Activated CD8-positive, alpha-beta memory T cell treated with anti-CD3 and anti-CD28 coated beads, Interleukin-2, amount 50 U/mL, for 24 hours (primary cell): ENCODE results near the gene MMP23B.

Experiments used
- DNase-seq: peaks from one replicate; pipeline ENCODE4 v3.0.0-alpha.2; 2020; ENCODE audit errors: extremely low read depth

Gene MMP23B

DNA sequence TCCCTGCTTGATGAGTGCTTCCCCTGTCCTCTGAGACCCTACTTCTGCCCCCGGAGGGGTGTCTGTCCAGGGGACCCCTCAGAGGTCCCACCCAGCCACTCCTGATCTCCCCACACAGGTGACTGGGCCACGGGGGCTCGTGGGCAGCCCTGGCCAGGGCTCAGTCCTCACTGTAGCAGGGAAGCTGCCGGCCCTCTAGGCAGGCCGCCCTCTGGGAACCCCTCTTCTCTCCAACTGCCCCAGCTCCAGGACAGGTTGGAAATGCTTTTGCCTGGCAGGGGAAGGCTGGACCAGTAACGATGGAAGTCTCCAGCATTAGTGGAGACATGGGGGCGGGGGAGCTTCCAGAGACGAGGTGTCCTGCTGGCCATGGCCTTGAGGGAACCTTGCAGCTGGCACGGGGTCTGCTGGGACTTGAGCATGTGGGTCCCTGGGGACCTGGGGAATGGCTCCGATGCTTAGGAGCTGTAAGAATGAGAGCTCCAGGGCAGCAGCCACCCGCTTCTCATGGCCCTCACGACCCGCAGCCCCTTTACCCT is 28.9 kb upstream of the MMP23B start:
- DNase-seq: no peak

- DNase-seq: no peak
These were observed 28.2 kb upstream of the MMP23B start for GRCh38 chr1:1603671-1604373.

DNA sequence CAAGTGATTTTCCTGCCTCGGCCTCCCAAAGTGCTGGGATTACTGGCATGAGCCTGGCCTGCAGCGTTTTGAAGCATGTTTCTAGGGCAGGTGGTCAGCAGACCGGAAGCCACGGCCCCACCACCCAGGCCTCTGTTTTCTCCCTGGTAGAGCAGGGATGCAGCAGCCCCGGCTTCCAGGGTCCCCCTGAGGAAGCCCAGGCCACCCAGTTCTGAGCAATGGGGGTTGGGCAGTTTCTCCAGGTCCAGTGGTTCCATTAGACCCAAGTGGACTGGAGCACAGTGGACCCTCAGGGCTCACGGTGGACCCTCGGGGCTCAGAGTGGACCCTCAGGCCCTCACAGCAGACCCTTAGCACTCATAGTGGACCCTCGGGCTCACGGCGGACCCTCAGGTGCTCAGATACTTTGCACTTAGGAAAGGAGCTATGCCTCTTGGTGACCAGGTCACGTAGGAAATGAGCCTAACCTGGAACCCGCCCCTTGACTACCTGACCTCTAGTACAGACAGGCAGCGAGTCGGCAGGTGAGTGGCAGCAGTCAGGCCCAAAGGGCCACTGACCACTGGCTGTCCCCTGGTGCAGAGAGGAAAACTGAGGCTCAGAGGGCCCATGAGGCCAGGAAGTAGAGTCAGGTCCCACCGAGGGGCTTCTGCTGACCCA is 27.5 kb upstream of the MMP23B start:
- no peak for DNase-seq

DNA sequence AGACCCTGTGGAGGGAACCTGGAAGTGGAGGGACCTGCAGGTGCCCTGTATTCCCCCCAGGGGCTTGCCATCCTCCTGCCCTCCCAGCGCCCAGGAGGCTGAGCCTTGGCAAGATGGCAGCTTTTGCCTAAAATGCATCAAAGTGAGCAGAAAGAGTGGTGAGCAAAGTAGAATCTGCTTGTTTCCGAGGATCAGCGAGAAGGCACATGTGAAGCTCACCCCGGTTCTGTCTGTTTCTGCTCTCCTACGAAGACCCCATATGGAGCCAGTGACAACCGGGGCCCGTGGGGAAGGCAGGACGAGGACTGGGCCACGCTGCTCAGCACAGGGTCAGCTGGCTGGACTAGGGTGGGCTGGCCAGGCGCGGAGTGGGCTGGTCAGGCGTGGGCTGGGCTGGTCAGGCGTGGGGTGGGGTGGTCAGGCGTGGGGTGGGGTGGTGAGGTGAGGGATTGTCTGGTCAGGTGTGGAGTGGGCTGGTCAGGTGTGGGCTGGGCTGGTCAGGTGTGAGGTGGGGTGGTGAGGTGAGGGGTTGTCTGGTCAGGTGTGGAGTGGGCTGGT is 26.9 kb upstream of the MMP23B start:
- DNase-seq: no peak

DNA sequence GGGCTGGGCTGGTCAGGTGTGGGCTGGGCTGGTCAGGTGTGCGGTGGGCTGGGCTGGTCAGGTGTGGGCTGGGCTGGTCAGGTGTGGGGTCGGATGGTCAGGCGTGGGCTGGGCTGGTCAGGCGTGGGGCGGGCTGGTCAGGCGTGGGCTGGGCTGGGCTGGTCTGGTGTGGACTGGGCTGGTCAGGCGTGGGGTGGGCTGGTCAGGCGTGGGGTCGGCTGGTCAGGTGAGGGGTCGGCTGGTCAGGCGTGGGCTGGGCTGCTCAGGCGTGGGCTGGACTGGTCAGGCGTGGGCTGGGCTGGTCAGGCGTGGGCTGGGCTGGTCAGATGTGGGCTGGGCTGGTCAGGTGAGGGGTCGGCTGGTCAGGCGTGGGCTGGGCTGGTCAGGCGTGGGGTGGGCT is 26.2 kb upstream of the MMP23B start:
- DNase-seq: no peak

DNA sequence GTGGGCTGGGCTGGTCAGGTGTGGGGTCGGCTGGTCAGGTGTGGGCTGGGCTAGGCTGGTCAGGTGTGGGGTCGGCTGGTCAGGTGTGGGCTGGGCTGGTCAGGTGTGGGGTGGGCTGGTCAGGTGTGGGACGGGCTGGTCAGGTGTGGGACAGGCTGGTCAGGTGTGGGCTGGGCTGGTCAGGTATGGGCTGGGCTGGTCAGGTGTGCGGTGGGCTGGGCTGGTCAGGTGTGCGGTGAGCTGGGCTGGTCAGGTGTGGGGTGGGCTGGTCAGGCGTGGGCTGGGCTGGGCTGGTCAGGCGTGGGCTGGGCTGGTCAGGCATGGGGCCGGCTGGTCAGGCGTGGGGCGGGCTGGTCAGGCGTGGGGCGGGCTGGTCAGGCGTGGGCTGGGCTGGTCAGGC is 25.7 kb upstream of the MMP23B start:
- DNase-seq: no peak

DNA sequence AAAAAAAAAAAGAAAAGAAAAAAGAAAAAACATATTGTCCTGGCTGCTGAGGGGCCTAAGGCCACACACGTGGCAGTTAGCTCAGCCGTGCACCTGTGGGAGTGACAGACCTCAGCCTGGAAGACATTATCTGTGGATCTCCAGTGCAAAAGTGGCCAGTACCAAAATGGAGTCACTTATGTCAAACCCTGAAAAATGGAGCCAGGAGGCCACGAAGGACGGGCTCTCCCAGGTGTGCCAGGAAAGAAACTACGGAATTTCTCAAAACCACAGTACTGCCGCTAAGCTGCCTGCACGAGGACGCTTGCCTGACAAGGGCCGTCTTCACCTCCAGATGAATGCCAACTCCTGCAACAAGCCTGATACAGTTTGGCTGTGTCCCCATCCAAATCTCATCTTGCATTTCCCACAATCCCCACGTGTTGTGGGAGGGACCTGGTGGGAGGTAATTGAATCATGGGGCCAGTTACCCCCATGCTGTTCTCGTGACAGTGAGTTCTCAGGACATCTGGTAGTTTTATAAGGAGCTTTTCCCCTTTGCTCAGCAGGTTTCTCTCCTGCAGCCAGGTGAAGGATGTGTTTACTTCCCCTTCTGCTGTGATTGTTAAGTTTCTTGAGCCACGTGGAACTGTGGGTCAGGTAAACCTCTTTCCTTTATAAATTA is 22.0 kb upstream of the MMP23B start:
- DNase-seq: no peak

DNA sequence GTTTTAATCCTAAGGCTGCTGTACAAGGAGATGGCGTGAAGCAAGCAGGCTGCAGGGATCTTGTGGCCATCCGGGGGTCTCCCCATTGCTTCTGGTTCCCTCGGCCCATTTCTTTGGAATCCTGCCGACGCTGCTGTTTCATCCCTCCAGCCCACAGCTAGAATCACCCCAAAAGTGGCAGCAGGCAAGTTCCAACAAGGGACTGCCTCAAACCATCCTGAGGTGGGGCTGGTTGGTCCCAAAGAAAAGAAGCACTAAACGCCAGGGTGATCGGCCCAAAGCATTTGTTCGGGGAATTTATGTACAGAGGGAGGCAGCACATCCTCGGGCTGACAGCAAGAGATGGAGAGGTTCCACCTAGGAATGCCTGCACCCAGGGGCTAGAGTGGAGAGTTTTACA is 21.2 kb upstream of the MMP23B start:
- no peak for DNase-seq

- DNase-seq: no peak
These were observed 19.9 kb upstream of the MMP23B start for GRCh38 chr1:1612104-1612400.

- no peak for DNase-seq
These were observed 18.4 kb upstream of the MMP23B start for GRCh38 chr1:1613509-1614082.

GRCh38 chr1:1614204-1614953 is 17.6 kb upstream of the MMP23B start:
- DNase-seq: no peak

GRCh38 chr1:1614954-1615255 is 17.1 kb upstream of the MMP23B start:
- DNase-seq: no peak

DNA sequence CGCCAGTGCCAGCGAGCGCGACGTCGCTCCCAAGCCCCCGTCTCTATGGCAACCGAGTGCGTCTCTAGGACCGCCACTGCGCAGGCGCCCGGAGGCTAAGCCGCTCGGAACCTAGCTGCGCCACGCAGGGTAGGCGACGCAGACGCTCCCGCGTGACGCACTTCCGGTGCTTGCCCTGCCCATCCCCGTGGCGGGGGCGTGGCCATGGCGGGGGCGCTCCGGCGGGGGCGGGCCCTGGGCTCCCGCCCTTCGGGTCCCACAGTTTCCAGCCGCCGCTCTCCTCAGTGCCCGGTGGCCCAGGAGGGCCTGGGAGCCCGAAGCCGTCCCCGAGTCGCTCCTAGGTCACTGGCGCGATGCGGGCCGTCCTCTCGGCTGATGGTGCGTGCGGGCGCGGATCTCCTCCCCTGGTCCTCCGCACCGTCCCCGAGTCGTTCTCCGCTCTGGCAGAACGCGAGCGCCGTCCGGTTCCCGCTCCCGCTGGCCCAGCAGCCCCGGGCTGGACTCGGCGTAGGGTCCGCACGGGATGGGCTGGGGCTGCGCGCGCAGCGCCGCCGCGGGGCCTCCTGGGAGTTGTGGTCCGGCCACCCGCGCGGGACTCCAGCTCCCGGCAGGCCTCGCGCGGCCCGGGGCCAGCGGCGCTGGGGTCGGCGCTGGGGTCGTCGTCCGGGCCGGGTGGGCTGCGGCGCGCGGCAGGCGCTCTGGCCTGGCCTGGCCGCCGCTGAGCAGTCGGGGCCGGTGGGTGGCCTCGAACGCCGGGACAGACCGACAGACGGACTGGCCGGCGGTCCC is 16.5 kb upstream of the MMP23B start, which contains the start of gene MIB2:
Gene MIB2, plus strand, starts transcription at position 245 of the 789 bp plus-strand sequence. CDS start 7,953 bp downstream, outside the sequence.
- peak; percentile 88 for DNase-seq

- no peak for DNase-seq
These were observed 15.8 kb upstream of the MMP23B start for GRCh38 chr1:1616045-1616790.

DNA sequence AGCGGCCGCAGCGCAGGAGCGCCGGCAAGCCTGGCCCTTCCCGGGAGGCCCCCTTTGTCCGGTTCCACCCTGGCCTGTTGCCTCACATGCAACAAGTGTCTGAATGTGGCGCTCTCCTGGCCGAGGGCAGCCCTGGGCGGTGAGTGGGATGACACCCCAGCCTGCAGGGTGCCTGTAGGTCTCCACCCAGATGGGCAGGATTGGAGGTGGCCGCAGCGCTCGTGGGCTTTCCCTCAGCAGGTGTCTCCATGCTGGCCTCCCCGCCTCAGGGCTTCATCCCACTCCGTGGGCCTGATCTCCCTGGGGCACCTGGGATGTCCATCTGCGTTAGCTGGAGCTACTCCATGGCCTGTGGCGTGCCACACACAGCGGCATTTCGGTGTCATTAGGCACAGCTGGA is 15.1 kb upstream of the MMP23B start:
- DNase-seq: no peak

DNA sequence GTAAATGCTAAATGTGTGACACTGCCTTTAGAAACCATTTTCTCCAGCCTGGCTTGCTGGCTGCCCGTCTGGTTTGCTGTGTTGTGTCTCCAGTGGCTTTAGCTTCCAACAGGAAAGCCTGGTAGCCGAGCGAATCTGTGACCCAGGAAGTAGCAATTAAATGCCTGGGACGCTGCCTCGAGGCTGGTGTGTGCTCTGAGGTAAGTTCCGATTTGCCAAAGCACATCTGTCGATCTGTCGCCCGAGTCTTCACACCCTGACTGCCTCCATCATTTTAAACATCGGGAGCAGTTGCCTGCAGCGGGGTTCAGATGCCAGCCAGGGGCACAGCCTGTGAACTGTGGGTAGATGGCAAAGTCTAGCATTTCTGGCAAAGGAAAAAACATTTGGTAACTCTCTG is 14.5 kb upstream of the MMP23B start:
- no peak for DNase-seq

DNA sequence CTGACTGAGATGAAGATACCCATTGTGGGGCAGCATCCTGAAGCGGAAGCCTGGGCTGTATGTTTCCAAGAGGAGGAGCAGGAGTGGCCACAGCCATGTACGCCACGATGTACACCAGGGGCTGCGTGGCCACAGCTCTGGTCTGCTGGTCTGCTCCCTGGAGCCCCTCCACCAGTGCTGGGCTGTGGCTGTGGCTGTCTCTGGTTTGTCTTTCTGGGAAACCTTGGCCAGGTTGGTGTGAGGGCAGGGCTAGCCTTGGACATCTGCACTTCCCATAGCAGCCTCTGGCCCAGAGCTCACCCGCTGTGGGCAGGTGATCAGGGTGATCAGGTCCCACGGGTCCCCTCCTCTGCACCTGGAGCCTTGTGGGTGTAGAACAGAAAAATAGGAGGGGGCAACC is 14.0 kb upstream of the MMP23B start:
- no peak for DNase-seq

DNA sequence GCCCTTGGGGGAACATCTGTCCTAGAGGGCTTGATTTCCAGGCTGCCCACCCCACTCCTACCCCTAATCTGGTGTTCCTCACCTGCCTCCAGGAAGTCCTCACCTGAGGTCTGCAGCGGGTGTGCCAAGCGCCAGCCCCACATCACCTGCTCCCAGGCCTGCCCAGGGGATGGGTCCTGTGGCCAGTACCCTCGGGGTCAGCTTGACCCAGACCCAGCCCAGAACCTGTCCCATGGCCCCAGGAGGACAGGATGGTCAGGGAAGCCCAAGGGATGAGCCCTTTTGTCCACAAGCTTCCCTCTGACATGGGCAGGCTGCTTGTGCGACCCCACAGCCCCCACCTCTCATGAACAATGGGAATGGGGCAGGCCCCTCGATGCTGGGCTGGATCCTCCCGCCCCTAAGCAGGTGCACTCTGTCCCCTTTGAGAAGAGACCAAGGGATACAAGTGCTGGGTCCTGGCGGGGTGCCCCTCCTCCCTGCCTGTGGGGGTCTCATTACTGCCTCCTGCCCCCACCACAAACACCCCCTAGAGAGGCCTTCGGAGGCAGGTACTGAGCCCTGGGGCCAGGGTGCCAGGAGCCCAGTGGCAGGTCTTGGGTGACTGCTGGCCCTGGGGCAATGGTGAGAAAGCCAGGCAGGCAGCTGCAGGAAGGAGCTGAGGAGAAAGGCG is 13.4 kb upstream of the MMP23B start:
- no peak for DNase-seq

DNA sequence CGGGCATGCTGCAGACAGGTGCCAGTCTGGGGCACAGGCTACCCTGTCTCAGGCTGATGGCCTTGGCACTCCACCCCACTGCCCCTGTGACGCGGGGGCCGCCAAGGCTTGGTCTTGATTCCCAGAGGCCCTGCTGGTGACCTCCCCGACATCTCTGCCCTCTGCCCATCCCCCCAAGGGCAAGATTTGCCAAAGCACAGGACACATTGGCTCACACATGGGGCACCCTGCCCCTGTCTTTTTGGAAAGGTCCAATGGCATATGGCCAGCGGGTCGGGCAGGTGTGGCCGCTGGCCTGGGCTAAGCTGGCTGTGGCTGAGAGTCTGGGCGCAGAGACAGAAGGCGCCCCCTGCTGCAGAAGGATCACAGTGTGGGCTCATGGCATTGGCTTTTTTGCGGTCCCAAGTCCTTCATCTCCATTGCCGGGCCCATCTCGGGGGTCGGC is 12.0 kb upstream of the MMP23B start:
- no peak for DNase-seq
